Left renal cortex interstitium (tissue), 4 donors: ENCODE data around the gene BAIAP2L2. TPM values are rescaled to one million over a fixed set of nuclear protein-coding genes. Genes with fewer than 3 reads are reported as not detected.

ENCODE experiments used
- DNase-seq, 4 donors: peaks; one replicate each; pipeline ENCODE4 v3.0.0-alpha.2; 2013; ENCODE audit warnings: low read depth in 4 of 4, low spot score in 2 of 4, missing footprints in 1 of 4
- polyA plus RNA-seq, 4 donors: library from polyadenylated mRNA; unstranded; fragments of 120-200 nt; gene quantifications; one replicate each; pipeline ENCODE4 v1.2.1, GENCODE V29; 2013; ENCODE audit not compliant: insufficient read length in 4 of 4

Gene BAIAP2L2
- polyA plus RNA-seq, 4 donors, result 4.9 to 11.1 (median 6.8) TPM

DNA sequence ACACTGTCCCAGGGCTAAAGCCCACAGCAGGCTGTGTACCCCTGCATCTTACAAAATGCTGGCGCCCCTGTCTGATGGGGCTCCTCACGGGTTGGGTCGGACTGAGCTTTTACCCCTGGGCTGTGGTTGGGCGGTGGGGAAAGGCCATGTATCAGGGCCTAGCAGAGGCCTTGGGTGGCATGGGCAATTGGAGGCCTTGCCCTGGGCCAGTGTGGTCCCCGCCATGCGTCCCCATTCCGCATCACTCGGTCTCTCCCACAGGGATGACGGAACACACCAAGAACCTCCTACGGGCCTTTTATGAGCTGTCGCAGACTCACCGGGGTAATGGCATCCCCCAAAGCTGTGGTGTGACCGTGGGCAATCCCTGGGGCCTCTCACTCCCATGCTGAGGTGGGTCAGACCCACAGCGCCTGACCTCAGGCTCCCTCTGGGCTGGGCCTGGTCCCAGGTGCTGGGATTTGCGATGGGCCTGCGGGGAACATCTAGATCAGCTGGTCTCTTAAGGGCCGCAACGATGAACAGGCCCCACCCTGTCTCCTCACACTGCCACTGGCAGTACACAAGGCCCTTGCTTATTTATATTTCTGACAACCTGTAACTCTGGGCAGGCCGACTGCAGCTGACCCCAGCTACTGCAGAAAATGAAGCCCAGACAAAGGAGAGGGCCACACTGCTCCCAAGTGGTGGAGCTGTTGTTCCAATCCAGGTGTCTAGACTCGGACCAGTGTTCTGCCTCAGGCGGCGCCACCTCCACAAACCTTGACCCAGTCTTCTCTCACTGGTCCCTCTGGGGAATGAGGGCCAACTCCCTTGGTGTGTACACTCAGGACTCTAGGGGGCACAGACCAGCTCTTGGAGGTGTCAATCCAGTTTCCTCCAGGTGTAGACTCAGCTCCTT lies 38.8 kb downstream of the BAIAP2L2 start:
- no peak for DNase-seq

DNA sequence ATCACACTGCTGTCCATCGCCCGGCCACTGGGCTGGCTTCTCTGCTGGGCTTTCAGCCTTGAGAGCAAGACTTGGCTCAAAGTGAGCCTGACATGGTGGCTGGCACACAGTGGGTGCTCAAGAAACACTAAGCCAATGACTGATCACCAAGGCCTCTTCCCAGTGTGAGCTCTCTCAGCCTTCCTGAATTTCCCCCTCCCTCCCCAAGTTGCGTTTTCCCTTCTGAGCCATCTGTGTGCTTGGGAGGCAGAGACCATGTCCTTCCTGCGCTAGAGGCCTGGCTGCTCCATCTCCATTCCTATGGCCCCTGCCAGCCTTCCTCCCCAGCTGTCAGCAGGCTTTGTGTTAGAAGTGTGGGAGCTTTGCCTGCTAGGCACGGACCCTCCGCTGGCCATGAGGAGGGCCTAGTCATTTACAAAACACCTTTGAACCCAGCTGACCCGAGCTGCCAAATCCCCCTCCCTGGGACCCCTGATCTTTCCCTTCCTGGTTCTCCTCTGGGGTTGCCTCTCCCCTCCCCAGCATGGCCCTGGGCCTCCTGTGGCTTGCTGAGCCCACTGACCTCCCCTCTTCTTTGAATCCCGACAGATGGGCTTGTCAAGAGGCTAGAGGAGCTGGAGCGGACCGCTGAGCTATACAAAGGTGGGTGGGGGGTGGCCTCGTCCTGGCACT lies 40.1 kb downstream of the BAIAP2L2 start:
- no peak for DNase-seq

DNA sequence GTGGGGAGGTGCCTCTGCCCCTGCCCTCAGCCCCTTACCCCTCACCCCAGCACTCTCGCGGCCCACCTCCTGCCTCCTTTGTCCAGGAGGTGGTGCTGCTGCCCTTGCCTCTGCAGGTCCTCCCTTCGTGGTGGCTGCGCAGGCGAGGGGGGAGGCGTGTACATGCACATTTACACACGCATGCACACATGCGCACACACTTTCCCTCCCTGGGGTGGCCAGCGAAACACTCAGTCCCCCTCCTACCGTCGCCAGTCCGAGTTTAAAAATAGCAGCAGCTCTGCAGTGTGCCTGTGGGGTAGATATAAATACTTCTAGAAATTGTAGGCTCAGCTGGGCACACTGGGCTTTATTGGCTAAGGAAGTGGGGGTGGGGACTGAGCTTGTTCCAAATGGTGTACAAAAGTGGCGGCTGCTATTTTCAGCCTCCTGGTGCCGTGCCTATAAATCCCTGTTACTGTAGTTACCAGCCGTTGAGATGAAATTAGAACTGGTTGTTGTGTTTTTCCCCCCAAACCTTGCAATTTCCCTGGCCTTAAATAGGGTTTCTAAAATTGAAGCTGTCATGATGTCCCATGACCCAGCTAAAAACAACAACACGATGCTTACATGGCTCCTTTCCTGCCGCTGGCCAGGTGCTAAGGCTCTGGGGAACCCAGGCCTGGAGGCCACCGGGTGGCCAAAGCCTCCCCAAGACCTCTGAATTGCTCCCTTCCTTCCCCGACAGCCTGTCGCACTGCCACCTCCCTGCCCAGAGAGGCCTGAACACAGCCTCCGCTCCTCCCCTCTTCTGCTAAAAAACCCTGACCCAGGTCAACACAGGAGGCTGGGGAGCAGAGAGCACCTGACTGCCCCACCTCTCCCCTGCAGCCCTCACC lies 40.9 kb downstream of the BAIAP2L2 start:
- DNase-seq, result no peak

DNA sequence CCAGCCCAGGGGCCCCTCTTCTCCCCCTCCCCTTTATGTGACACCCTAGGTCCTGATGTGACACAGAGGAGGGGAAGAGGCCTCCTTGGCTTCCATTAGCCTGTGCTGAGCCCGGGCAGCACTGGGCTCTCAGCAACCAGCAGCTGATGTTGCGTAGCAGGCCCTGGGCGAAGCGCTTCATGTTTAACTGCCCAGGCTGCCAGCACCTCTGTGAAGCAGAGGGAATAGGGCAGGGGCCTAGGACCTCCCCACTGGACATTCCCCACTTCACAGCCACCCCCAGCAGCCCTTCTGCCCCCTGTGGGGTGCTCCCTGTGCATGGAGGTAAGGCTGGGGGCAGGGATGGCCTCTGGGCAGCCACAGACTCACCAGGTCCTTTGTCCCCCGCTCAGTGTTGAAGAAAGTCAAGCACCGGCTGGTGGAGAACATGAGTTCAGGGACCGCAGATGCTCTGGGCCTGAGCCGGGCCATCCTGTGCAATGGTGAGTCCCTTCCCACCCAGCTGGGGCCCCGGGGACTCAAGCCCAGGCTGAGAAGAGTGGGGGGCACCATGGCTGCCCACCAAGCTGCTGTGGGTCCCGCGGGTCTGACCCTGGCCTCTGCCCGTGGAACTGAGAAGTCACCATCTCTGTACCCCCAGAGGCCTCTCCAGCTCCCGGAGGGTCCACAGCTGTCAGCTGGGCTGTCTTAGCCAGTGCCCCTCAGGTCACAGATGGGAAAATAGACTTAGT lies 41.7 kb downstream of the BAIAP2L2 start:
- no peak for DNase-seq

DNA sequence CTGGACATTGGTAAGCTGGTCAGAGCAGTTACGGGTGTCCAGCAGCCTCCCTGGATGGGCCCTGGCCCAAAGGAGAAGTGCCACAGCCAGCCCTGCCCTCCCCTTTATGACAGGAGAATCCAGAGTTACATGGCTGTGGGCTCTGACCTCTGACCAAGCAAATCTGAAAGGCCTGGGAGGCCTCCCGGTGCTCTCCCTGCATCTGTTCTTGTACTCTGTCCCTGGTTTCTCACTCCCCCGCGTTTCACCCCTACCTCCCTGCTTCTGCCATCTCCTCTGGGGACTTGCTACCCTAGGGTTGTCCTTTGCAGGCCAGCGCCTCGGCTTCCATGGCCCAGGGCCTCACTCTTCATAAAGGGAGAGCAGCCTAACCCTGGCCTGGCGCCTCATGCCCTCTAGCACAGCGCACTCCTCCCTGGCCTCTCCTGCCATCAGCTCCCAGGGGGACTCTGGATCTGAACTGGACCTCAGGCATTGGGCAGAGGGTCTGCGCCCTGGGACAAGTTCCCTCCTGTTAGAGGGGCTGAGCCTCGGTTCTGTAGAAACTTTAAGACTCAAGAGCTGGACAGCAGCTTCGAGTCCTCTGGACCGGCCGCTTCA lies 42.6 kb downstream of the BAIAP2L2 start:
- DNase-seq, result no peak

DNA sequence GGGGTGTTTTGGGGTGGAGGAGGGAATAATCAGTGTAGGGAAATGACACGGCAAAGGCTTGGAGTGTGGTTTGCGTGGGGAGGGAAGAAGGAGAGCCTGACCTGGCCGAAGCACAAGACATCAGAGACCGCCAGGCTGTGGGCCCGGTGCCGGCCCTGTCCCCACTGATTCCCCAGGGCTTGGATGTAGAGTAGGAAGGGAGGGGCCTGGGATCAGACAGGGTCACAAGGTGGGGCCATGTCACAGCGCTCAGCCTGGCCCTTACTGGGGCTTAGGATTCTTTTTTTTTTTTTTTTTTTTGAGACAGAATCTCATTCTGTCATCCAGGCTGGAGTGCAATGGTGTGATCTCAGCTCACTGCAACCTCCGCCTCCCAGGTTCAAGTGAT lies 43.5 kb downstream of the BAIAP2L2 start:
- DNase-seq, result no peak

DNA sequence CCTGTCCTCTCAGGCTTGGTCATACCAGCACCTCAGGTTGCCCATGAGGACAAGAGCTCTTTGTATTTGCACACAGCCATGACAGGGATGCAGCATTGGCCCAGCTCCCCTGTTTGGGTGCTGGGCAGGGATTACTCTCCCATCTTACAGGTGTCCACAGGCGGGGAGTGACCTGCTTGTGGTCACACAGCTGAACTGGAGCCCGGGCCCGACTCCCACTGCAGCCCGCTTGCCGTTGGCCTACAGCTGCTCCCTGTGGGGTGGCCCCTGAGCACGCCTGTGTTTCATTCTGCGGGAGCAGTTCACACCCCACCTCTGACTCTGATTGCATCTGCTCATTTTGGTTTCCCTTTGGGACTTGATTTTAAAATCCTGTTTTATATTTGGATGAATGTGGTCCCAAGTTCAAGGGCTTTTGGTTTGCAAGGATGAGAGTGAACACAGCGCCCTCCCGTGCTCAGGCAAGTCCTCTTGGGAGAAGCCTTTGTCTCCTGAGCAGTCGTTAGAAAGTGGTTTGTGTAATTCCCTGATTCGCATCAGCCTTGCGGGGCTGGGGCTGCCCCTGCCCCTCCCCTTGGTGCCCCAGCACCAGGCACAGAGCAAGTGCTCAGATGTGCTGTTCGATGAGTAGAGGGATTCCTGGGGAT lies 44.0 kb downstream of the BAIAP2L2 start:
- no peak for DNase-seq

DNA sequence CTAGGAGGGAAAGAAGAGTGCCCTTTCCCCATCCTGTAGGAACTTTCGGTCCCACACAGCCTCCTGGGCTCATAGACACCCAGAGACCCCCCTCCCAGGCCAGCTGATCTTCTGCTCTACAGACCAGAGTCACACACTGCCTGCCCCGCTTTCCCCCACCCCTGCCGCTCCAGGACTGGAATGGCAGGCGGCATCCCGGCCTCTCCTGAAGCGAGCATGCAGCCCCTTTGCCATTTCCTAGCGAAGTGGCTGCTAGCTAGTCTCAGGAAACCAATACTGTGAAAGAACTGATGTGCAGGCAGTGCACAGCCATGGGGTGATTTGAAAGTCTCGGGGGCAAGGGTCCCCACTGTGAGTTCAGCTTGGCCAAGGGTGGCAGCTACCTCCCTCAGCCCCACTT lies 44.9 kb downstream of the BAIAP2L2 start:
- DNase-seq, result no peak

DNA sequence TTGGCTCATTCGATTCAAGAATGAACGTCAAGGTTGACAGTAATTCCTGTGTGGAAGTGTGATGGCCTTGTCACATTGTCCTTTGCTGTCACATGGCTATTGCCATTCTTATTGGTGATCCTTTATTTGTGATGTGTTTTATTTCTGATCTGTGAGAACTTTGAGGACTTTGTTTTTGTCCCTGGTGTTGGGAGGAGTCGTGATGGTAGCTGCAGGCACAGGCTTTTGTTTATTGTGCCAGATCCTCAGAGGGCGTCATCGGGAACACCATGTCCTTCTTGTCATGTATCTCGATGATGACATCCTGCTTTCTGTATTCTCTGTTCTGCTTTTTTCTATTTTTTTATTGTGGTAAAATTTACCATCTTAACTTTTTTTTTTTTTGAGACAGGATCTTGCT lies 47.7 kb downstream of the BAIAP2L2 start:
- DNase-seq, result no peak

DNA sequence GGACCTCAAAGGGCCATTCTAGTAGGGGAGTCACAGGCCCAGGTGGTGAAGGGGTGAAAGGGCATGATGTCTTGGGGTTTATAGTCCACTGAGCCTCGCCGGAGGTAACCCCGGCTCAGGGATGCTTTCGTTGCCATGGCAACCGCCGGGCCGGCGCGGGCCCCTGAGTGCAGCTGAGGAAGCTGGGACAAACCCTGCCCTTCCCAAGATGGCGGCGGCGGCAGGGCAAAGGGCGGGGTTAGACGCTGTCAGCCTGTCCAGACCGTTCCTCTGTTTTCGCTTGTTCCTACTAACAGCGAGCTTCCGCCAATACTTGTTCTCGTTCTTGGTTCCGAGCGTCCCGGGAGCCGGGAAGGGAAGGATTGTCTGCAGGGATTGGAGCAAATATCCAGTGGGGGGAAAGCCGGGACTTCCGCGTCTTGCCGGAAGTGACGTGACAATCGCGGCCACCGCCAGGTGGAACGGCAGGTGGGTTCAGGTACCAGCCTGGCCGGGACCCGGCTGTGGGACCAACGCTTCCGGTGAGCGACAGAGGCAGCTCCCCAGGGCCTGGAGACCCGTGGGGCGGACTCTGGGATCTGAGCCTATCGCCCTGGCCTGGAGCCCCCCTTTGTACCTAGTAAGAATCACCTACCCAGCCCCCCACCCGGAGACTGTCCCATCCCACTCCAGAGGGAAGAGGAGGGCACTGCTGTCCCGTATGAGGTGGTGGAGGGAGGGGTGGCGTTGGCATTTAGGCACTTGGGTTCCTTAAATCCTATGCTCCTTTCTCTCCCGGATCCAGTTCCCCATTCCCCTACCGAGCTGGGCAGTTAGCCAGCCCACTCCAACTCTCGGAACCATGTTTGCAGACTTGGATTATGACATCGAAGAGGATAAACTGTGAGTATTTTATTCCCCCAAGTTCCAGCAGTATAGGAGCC lies 53.3 kb downstream of the BAIAP2L2 start, which contains the start of gene PICK1:
Gene PICK1 (plus strand): TSS at position 436 of the 923 bp plus-strand sequence. CDS start 406 bp downstream, at position 842.
- DNase-seq, result peak; percentile 72 to 89 (median 78)

DNA sequence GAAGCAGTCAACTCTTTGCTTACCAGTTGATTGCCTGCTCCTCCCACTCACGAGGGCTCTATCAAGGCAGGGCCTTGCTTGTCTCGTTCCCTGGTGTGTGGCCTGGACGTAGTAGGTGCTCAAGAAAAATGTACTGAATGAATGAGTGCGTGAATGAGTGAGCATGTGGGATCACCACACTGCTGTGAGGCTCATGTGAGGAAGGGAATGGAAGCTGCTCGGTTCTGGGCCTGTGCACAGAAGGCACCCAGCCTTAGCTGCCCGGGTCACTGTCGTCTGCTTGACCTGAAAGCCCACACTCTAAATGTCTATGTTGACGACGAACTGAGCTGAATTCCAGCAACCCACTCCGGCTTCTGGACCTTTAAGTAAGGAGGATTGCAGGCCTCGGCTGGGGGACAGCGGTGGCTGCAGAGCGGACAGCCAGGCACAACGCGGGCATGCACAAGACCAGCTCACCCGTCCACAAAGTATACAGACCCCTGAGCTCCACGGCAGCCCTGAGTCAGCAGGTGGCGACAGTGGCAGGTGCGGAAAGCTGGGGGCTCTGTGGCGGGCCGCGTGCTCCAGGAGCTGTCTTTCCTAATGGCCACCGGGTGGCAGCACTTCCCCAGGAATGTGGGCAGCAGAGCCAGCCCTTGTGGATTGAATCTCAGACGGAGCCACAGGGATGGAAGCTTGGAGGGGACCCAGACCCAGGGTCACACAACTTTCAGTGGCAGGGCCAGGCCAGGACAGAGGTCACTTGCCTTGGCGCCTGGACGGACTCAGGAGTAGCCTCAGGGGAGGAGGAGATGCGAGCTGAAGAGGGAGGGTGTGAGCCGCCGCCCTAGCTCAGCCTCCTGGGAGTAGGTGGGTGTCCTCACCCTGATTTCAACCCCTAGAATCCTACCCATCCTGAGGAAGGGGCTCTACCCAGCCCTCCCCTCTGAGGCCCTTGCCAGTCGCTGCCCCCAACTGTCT lies 58.3 kb downstream of the BAIAP2L2 start:
- DNase-seq, result peak in 2 of 4 donors; percentile 67 to 70

DNA sequence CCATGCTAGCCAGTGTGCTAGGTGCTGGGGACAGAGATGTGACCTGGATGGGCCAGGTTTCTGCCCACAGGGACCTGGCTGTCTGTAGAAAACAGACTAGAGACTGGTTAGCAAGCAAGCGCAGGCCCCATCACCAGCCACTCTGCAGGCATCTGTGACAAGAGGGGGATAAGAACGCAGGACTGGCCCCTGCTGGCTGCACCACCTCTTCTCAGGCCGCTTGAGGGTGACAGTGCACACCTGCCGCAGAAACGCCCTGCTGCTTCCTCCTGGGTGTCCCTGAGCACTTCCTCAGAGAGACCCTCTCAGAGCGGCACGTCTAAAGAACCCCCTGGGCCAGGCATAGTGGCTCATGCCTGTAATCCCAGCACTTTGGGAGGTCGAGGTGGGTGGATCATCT lies 59.2 kb downstream of the BAIAP2L2 start:
- DNase-seq, result no peak

DNA sequence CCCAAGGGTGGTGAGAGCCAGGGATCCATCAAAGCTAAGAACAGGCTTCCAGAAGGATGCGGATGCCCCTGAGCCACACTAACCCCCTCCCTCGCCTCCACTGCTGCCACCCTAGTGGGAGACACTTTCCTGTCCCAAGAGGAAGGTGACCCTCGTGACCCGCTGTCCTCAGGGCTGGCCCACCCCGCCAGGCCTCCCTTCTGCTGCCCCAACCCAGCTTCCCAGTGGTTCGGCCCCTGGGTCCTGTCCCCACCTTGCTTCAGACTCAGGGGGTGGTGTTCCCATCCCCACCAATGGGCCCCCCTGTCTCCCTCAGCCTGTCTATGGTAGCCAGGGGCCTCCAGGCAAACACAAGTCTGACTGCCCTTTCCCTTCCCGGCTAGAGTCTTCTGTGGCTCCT lies 59.8 kb downstream of the BAIAP2L2 start:
- DNase-seq, result no peak

DNA sequence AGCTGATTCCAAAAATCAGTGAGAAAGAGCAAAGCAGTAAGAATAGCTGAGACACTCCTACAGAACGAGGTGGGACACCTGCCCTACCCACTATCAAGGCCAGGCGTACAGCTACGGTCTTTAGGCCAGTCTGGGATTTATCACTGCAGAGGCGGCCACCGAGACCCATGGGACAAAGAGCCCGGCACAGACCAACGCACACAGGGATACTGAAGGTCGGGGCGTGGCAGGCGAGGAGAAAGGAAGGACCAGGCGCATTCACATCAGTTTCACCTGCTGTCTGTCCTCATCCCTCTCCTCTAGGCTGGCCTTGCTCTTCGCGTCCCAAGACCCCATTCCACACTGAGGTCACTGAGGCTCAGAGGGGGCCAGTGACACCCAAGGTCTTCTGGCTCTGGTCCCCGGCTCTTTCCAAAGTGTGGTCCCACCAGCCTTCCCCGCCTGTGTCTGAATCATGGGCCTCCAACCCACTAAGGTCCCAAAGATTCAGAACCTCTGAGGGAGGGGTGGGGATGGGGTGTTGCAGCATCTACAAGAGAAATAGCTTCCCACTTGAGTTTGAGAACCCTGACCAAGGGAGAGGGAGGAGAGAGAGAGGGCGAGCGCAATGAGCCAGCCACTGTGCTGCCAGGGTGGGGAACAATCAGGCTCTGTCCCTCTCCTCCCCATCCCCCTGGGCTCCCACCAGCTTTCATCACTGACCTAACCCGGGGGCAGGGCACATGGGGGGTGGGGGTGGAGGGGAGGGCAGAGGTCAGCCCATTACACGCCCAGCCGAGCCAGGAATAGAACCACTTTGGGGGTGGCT lies 60.5 kb downstream of the BAIAP2L2 start:
- DNase-seq, result no peak

DNA sequence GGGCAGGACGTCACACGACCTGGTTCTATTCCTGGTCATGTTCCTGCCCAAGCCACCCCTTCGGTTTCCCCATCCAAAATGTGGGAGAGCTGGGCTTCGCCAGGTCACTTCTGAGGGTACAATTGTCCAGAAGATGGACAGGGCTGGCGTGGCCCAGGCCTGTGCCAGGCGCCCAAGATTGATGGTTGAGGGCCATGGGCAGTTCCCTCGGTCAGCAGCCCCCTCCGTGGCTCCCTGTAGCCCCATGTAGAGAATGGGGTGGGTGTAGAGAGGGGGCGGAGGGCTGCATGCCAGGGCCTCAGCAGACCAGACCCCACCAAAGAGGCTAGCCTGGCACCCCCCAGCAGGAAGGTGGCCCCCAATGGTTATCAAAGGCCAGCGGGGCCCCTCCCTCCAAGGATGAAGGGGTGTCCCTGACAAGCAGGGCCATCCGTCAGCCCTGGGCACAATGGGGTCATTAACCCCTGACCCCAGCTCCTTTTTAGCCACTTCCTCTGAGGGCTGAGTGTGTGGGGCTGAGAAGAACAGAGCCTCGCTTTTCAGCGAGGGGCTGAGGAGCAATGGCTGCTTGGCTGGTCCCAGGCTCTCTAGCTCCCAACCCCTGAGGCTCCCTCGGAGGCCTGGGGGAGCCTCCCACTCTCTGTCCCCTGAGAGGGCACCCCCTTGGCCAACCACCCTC lies 64.3 kb downstream of the BAIAP2L2 start:
- no peak for DNase-seq
